ENCODE measurements around the gene LRGUK. TPM values are rescaled to one million over a fixed set of nuclear protein-coding genes. Genes with fewer than 3 reads are reported as not detected.

Gene LRGUK
- total and polyA plus RNA-seq, 2 of the 8 experiments (the other 6 are each of a cell fraction or from before 2014, with no cell fraction given), result 1.5 to 3.6 TPM

DNA sequence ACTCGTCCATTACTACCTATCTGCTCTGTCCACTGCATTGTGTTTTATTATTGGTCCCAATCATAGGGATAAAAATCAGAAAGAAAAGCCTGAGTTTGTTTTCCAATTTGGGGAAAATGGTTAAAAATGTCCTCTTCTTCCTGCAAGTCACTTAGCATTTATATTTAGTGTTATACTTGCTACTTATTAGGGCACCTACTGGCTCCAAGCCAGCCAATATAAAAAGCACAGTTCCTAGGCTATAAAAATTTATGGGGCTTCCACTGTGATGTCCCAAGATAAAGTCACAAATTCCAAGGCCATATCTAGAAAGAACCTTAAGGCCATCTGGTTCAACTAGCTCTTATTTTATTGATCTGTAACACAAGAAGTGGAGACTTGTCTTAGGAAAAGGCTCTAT, 186.4 kb downstream of the LRGUK start:
- no peaks in the 10 kb centered on the region for H3K9me3 ChIP-seq (ENCODE audit: insufficient read depth in 2 of 2, low read depth in 1 of 2, low read length in 1 of 2)
- peaks cover 2% of the 10 kb centered on the region; the same call in 1 of the 2 replicates for H3K79me1 ChIP-seq (ENCODE audit: low read depth, low read length)
- peaks cover 0 to 24% of the 10 kb centered on the region in 2 experiments; a peak in 2 of 4 replicates for H3K79me2 ChIP-seq (ENCODE audit: control insufficient read depth in 1 of 2, insufficient read depth in 2 of 2, low read length in 2 of 2)
- no peak overlapping the region for H2BK20ac ChIP-seq (ENCODE audit: low read length)
- H3K56ac ChIP-seq (replicated peaks; ENCODE audit: insufficient read length, low read depth, low read length), result no peak overlapping the region
- no peak overlapping the region for H2AFZ ChIP-seq (ENCODE audit: low read length)
- no peak overlapping the region for H2BK120ac ChIP-seq (replicated peaks; ENCODE audit: low read depth, low read length)
- H2BK5ac ChIP-seq (ENCODE audit: low read depth, low read length), result no peak overlapping the region
- peaks cover 4% of the 10 kb centered on the region for H3K23me2 ChIP-seq (ENCODE audit: low read depth, low read length)
- POLR2A ChIA-PET (ENCODE audit: partially characterized antibody), result no interaction called here
- CTCF ChIA-PET (ENCODE audit: partially characterized antibody), result interaction anchor here (0.7 to 0.9 kb wide), 2 partner anchors 15 to 172 kb away, joined by 3 read pairs; no protein-coding TSS in a partner anchor
- H3K18ac ChIP-seq (ENCODE audit: extremely low read depth, low read length), result no peak overlapping the region
- FAIRE-seq (no peak), DNase-seq (ENCODE audit: low read depth in 1 of 2, low spot score in 2 of 2) (no peak)
- no peak overlapping the region for H4K8ac ChIP-seq (ENCODE audit: extremely low read depth, insufficient read depth, low read length)
- H4K20me1 ChIP-seq (replicated peaks in 1 of 2; ENCODE audit: control insufficient read depth in 1 of 2, insufficient read depth in 2 of 2, low read length in 2 of 2), result no peaks in the 10 kb centered on the region
- no peak overlapping the region for H3K23ac ChIP-seq (ENCODE audit: insufficient read length)
- no peak overlapping the region for H3K14ac ChIP-seq (ENCODE audit: insufficient read length)
- no peak overlapping the region for H4K91ac ChIP-seq (replicated peaks; ENCODE audit: insufficient read length, low read length)
- no peak overlapping the region for H3K4me3 ChIP-seq (ENCODE audit: extremely low read depth in 1 of 4, insufficient read depth in 2 of 4, low read depth in 3 of 4, low read length in 4 of 4)
- no peak overlapping the region for H2AK5ac ChIP-seq (ENCODE audit: low read depth, low read length)
- no peak overlapping the region for H3K4ac ChIP-seq (replicated peaks; ENCODE audit: insufficient read length, low read depth, low read length)
- H4K5ac ChIP-seq (ENCODE audit: insufficient read length, low read depth, low read length), result no peak overlapping the region
- H3K27me3 ChIP-seq (replicated peaks in 1 of 4; ENCODE audit: control insufficient read depth in 3 of 4, extremely low read depth in 1 of 4, insufficient read depth in 3 of 4, low read length in 3 of 4), result no peaks in the 10 kb centered on the region
- TF ChIP-seq SIX5 (IDR thresholded peaks at IDR 0.05; ENCODE audit: low read depth, low read length) (no peak), CBX8 (IDR thresholded peaks at IDR 0.05; ENCODE audit: borderline replicate concordance, low read depth, low read length) (no peak), HDAC2 (IDR thresholded peaks at IDR 0.05; ENCODE audit: borderline replicate concordance in 1 of 2, low read depth in 2 of 2, low read length in 2 of 2) (no peak), RBBP5 (IDR thresholded peaks at IDR 0.05; ENCODE audit: borderline replicate concordance, low read depth, low read length) (no peak), MAFK (IDR thresholded peaks at IDR 0.05; ENCODE audit: low read depth, low read length) (no peak), JUN (IDR thresholded peaks at IDR 0.05; ENCODE audit: low read depth, low read length) (no peak), CHD2 (IDR thresholded peaks at IDR 0.05; ENCODE audit: low read length) (no peak), ASH2L (IDR thresholded peaks at IDR 0.05; ENCODE audit: low read length) (no peak), JUND (IDR thresholded peaks at IDR 0.05; ENCODE audit: low read length) (no peak), KDM5A (IDR thresholded peaks at IDR 0.05; ENCODE audit: low read length) (no peak), PHF8 (conservative IDR thresholded peaks at IDR 0.05; ENCODE audit: low read depth, low read length) (no peak), RNF2 (IDR thresholded peaks at IDR 0.05; ENCODE audit: borderline replicate concordance, low read depth, low read length, missing control alignments, poor library complexity, severe bottlenecking) (no peak), NANOG (IDR thresholded peaks at IDR 0.05; ENCODE audit: insufficient read depth, low read depth, low read length, poor library complexity, severe bottlenecking) (no peak), RAD21 (IDR thresholded peaks at IDR 0.05 in 1 of 2, conservative IDR thresholded peaks at IDR 0.05 in 1 of 2; ENCODE audit: low read depth in 2 of 2, low read length in 2 of 2) (no peak)
- no peak overlapping the region for H3K9ac ChIP-seq (replicated peaks in 1 of 4; ENCODE audit: extremely low read depth in 1 of 4, low read depth in 3 of 4, low read length in 3 of 4)
- no peak overlapping the region for H3K4me2 ChIP-seq (ENCODE audit: insufficient read depth in 1 of 2, low read depth in 2 of 2, low read length in 2 of 2)
- no peak overlapping the region for H2BK15ac ChIP-seq (ENCODE audit: low read length)
- no peak overlapping the region for H3K27ac ChIP-seq (ENCODE audit: low read depth, low read length)
- no peak overlapping the region for H2BK12ac ChIP-seq (ENCODE audit: low read depth, low read length)
- H3K4me1 ChIP-seq (replicated peaks in 1 of 4; ENCODE audit: control insufficient read depth in 3 of 4, insufficient read depth in 4 of 4, low read length in 3 of 4), result no peaks in the 10 kb centered on the region; a peak in 1 of 7 replicates
- H3K36me3 ChIP-seq (ENCODE audit: control insufficient read depth in 2 of 4, insufficient read depth in 4 of 4, low read length in 3 of 4), result peaks cover 0 to 4% (median 2%) of the 10 kb centered on the region in 4 experiments; a peak in 3 of 8 replicates
- 90% methylated on average over 1 of the region's 1 CpG; no CpG with 5 or more reads in 1 of the 2 experiments for WGBS, 2 experiments (ENCODE audit: extremely low coverage in 1 of 2, insufficient coverage in 1 of 2, insufficient read length in 1 of 2, insufficient replicate concordance in 2 of 2, low coverage in 1 of 2, low lambda C conversion rate in 2 of 2, missing lambda C conversion rate in 1 of 2)
